GM19452 (cell line): ENCODE results near the gene PALLD.

Experiments used
- ATAC-seq: cut with Tn5 transposase; IDR thresholded peaks from one replicate; pipeline ENCODE4 v1.9.1; 2021; ENCODE audit not compliant: unreplicated experiment

The PALLD gene

DNA sequence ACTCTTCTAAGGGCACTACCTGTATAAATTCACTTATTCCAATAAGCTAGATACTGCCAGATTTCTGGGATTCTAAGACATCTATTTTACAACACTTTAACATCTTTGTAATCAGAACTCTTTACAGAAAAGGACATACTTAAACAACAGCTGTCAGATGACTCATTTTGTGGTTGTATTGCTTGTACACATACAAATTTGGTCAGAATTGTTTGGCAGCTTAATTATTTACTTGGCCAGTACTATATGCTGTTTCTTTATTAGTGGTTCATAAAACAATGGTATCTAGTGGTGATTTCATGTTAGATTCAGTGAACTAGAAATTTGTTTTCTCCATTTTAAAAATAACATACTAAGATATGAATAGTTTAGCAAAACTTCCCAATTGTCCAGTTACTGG lies 27.2 kb downstream of the PALLD start:
- ATAC-seq = no peak

- no peak for ATAC-seq
Measured at GRCh38 chr4:168524897-168525296, 28.0 kb downstream of the PALLD start.

- ATAC-seq = no peak
Measured at GRCh38 chr4:168527560-168527959, 30.7 kb downstream of the PALLD start.

- ATAC-seq = no peak
Measured at GRCh38 chr4:168528131-168528949, 31.5 kb downstream of the PALLD start.

GRCh38 chr4:168529257-168529656 lies 32.4 kb downstream of the PALLD start:
- no peak for ATAC-seq

DNA sequence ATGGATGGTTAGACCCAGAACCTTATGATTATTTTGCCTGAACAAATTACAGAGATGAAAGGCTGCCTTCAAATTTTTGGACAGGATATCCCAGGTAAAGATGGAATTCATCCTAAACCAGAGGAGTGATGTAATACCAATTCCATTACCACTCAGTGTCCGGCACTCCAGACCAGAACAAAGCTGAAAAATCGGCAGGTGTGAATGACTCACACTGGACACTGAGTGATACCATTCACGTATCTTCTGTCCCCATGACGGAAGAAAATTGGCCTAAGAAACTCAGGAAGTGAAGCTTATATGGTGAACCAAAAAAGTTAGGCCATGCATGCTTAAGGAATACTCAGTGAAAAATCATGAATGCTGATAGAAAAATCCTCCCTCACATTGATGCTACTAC lies 34.5 kb downstream of the PALLD start:
- no peak for ATAC-seq

DNA sequence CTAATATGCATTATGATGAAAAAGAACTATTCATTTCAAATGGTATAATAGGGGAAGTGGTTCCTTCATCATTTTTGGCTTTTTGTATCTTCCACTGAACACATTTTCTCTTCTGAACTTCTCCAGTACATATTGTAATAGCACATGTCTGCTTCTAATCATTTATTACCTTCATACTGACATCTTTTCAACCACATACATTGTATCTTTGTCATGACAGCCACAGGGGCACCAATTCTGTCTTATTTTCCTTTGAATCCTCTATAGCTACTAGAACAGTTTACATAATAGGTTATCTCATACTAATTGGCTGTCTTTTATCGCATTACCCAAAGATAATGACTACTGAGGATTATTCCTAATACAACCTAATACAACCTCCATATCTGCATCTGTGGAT lies 37.7 kb downstream of the PALLD start:
- no peak for ATAC-seq

GRCh38 chr4:168535689-168536088 lies 38.8 kb downstream of the PALLD start:
- no peak for ATAC-seq

GRCh38 chr4:168536448-168536847 lies 39.6 kb downstream of the PALLD start:
- no peak for ATAC-seq

GRCh38 chr4:168537086-168537485 lies 40.2 kb downstream of the PALLD start:
- no peak for ATAC-seq

DNA sequence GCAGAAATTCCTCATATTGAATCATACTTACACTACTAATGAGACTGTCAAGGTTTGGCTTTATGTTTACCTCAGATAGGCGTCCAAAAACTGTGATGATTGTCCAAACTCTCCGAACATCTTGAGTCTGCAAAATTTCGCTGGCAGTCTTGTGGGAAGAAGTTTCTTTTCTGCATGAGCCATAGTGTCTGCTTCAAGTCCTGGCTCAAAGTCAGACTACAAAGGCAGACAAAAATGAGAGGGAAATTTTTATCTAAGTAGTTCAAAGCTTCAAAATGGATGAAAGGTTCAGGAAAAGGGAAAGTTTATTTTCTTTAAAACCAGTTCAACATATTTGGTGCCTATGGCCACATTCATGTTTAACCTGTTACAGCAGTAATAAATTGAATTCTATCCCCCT lies 40.7 kb downstream of the PALLD start:
- ATAC-seq = no peak

- no peak for ATAC-seq
Measured at GRCh38 chr4:168538632-168539031, 41.8 kb downstream of the PALLD start.

GRCh38 chr4:168540086-168540485 lies 43.2 kb downstream of the PALLD start:
- ATAC-seq = no peak

DNA sequence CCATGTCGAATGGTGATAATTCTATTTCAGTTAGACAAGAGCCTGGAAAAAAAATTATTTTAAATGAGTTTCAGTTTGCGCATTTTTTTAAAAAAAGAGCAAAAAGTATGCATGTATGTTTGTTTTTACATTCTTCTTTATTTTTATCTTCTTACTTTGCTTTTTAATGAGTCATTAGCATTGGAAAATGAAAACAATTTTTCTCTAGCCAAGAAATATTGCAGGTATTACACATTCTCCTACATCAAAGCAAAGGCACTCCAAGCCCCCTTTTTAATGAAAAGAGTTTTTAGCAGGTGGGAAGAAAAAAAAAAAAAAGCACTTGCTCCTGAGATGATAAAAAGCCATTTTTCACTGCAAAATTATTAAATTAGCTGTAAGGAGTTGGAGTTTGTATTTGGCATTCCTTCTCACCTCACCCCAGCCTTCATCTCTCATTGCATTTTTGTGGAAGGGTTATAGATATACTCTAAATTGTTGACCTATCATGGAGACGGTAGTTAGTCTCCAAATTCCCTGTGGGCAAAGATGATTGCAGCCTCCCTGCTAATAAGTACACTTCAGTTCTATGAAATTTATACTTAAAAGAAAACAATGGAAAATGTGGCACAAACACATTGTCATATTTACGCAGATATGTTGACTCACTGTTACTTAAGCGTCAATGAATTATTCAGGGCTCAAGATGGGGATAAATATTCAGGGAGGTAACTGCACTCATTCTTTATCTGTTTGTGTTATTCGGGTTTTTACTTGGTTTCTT lies 43.8 kb downstream of the PALLD start:
- ATAC-seq = no peak

DNA sequence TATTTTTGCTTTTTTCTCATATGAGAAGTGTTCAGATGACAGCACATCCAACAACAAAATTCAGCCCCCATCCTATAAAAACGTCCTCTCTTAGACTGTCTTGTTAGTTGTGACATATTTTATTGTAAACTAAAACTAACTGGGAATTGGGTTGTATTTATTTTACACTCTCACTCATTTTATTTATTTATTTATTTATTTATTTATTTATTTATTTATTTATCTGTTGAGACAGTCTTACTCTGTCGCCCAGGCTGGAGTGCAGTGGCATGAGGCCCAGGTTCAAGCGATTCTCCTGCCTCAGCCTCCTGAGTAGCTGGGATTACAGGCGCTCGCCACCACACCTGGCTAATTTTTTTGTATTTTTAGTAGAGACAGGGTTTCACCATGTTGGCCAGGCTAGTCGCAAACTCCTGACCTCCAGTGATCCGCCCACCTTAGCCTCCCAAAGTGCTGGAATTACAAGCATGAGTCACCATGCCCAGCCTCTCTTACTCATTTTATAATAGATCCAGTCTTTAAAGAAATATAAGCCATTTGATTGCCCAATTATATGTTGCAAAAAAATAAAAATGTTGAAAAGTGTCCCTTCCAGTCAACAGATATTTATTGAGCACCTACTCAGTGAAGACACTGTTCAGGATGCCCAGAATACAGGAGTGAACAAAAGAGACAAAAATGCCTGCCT lies 44.6 kb downstream of the PALLD start:
- no peak for ATAC-seq

- no peak for ATAC-seq
Measured at GRCh38 chr4:168549143-168549542, 52.3 kb downstream of the PALLD start.

DNA sequence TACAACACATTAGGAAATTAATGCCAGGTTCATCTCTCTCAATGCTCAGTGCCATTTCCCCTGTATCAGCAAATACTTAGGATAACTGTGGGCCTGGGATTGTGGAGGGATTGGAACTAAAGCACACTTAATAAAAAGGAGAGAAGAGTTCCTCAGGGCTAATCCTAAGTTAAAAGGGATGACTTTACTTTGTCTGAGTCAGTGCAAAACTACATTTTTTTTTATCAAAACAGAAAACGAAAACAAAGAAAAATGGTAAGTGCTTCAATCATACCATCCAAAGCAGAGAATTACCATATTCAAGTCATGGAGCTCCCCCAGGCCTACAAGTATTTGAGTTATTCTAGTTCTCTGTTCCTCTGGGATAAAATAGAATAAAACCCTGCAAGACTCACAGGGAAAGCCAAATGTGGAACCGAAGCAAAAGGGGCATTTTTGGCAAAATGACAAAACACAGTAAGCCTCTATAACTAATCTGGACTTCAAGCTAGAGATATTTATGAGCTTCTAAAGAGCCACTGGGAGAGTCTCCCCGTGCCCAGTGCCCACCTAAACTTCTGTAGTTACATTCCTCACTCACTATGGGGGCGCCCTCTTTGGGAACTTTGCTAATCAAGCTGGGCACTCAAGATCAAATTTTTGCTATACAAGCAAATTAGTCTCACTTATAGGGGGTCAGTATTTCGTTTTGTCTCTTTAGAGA lies 53.4 kb downstream of the PALLD start:
- ATAC-seq = no peak

DNA sequence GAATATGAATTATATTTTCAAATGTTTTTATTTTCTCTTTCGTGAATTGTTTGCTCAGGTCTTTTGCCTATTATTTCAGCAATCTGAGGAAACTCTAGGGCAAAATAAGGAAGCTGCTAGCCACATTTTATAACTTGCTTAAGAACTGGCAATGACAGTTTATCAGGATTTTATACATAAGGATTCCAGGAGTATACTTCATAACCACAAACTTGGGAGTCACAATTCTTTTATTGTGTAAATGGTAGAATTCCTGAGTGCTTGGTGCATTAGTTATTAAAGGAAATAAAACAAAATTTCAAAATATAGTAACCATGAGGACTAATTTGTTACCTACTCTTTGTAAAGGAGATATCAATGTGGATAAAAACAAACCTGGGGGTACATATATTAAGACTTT lies 54.4 kb downstream of the PALLD start:
- ATAC-seq = no peak

- no peak for ATAC-seq
Measured at GRCh38 chr4:168551945-168552695, 55.3 kb downstream of the PALLD start.

DNA sequence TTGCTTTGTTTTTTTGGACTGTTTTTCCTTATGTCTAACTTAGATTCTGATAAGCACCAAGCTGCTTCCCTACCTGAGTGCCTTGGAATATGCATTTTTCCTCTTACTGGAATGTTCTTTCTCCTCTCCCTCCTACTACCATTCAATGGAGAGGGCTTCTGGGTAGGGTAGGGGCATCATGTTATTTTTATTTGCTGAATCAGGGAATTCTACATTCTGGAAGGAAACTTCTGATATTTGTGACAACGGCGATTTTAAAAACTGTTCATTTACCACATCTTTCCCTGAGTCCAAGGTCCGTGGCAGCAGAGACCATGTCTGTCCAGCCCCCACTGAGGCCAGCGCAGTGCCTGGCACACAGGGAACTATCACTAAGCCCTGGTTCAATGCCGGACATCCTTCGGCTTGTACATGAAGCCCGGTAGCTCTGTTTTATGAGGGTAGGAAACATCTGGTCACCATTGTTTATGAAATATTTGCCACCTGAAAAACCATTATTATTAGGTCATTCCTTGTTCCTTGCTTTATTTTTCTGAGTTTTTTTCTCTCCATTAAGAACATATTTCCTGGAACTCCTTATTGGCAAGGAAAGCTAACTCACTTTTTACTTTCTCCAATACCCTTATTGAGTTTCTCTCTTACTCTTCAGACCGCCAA lies 57.0 kb downstream of the PALLD start:
- ATAC-seq = no peak
